Bronchial epithelial cell (primary cell): ENCODE measurements around the gene ARFGAP3. TPM values are rescaled to one million over a fixed set of nuclear protein-coding genes. Genes with fewer than 3 reads are reported as not detected.

Source experiments
- DNase-seq: peaks from one replicate; pipeline ENCODE4 v3.0.0-alpha.2; 2010; ENCODE audit warnings: low read depth
- FAIRE-seq: peaks from 2 replicates; lab custom pipeline; 2011; peaks lifted over from hg19 to GRCh38; lab: Jason Lieb, UNC
- H3K27me3 ChIP-seq: 2 replicates; pipeline ENCODE4 v1.5.1; 2011; ENCODE audit warnings: low read length; ENCODE audit not compliant: control insufficient read depth, insufficient read depth
- H3K36me3 ChIP-seq: 2 replicates; pipeline ENCODE4 v1.5.1; 2011; ENCODE audit warnings: low read length; ENCODE audit not compliant: control insufficient read depth, insufficient read depth
- H3K4me3 ChIP-seq: 2 replicates; pipeline ENCODE4 v1.5.1; 2011; ENCODE audit warnings: mild to moderate bottlenecking, low read depth, low read length, control low read depth
- CTCF ChIP-seq: IDR thresholded peaks from 2 replicates; pipeline ENCODE4 v1.5.1; 2011; ENCODE audit warnings: mild to moderate bottlenecking, moderate library complexity, low read length, control low read depth, inconsistent platforms; ENCODE audit not compliant: insufficient read depth, severe bottlenecking
- total RNA-seq: library from RNA; depleted of rRNA; stranded (reverse); fragments of >200 nt; gene quantifications from 2 replicates; pipeline ENCODE4 v1.2.1, GENCODE V29; 2014

ARFGAP3 gene
- total RNA-seq, 1 donor from 2014 or later = 87.7 TPM

GRCh38 chr22:42901790-42902508 lies 44.9 kb upstream of the ARFGAP3 start:
- peak; percentile 39 for TF ChIP-seq CTCF
- peaks cover 11% of the 10 kb centered on the region for H3K36me3 ChIP-seq
- FAIRE-seq (no peak), DNase-seq (no peak)
- H3K4me3 ChIP-seq = no peak overlapping the region
- no peaks in the 10 kb centered on the region for H3K27me3 ChIP-seq

- H3K4me3 ChIP-seq = no peak overlapping the region
- H3K27me3 ChIP-seq = no peaks in the 10 kb centered on the region
- FAIRE-seq (no peak), DNase-seq (no peak)
- peaks cover 11% of the 10 kb centered on the region for H3K36me3 ChIP-seq
- no peak for TF ChIP-seq CTCF
Measured at GRCh38 chr22:42897960-42898359, 40.9 kb upstream of the ARFGAP3 start.

- FAIRE-seq = no peak
- H3K36me3 ChIP-seq = peaks cover 20% of the 10 kb centered on the region
- no peak for TF ChIP-seq CTCF
Measured at GRCh38 chr22:42895541-42895981, 38.5 kb upstream of the ARFGAP3 start.

GRCh38 chr22:42895087-42895486 lies 38.0 kb upstream of the ARFGAP3 start:
- no peaks in the 10 kb centered on the region for H3K27me3 ChIP-seq
- no peak overlapping the region for H3K4me3 ChIP-seq
- H3K36me3 ChIP-seq = peaks cover 20% of the 10 kb centered on the region
- FAIRE-seq (no peak), DNase-seq (no peak)
- no peak for TF ChIP-seq CTCF

More at GRCh38 chr22:42895541-42895981, 38.5 kb upstream of the ARFGAP3 start:
- no peak for DNase-seq
- Histone ChIP-seq H3K4me3 (no peak overlapping the region), H3K27me3 (no peaks in the 10 kb centered on the region)

- TF ChIP-seq CTCF = no peak
- Histone ChIP-seq H3K36me3 (peaks cover 23% of the 10 kb centered on the region), H3K4me3 (no peak overlapping the region), H3K27me3 (no peaks in the 10 kb centered on the region)
- no peak for DNase-seq
- FAIRE-seq = no peak
Measured at GRCh38 chr22:42893371-42894150, 36.5 kb upstream of the ARFGAP3 start.
